BE2C (cell line): ENCODE results near the gene TAGLN3.
A peak's percentile ranks its signal among the peaks of the same experiment; 100 is the strongest.

Source experiments
- DNase-seq: peaks from one replicate; pipeline ENCODE4 v3.0.0-alpha.2; 2020
- H3K27me3 ChIP-seq: fragments of 250-450 bp; sonication (Bioruptor Pico); 2 replicates; pipeline ENCODE4 v1.5.1; 2020; ENCODE audit warnings: mild to moderate bottlenecking
- H3K36me3 ChIP-seq: fragments of 250-450 bp; sonication (Bioruptor Pico); 2 replicates; pipeline ENCODE4 v1.5.1; 2020; ENCODE audit warnings: mild to moderate bottlenecking
- H3K4me1 ChIP-seq: fragments of 250-450 bp; sonication (Bioruptor Pico); 2 replicates; pipeline ENCODE4 v1.5.1; 2020
- H3K4me3 ChIP-seq: 2 replicates; pipeline ENCODE4 v1.5.1; 2011; ENCODE audit warnings: low read depth, low read length
- H3K9me3 ChIP-seq: fragments of 250-450 bp; sonication (Bioruptor Pico); 2 replicates; pipeline ENCODE4 v1.5.1; 2020
- CTCF ChIP-seq: IDR thresholded peaks from 2 replicates; pipeline ENCODE4 v1.5.1; 2012; ENCODE audit warnings: mild to moderate bottlenecking, low read depth, low read length

The TAGLN3 gene

GRCh38 chr3:111993038-111993437 is 5.7 kb upstream of the TAGLN3 start:
- DNase-seq: no peak
- H3K36me3 ChIP-seq: peaks cover 12% of the 10 kb centered on the region
- H3K27me3 ChIP-seq: no peaks in the 10 kb centered on the region
- TF ChIP-seq CTCF: no peak
- H3K9me3 ChIP-seq: no peaks in the 10 kb centered on the region
- no peak overlapping the region for H3K4me3 ChIP-seq
- H3K4me1 ChIP-seq: no peaks in the 10 kb centered on the region

GRCh38 chr3:111999484-112000324 is 982 bp downstream of the TAGLN3 start:
- peak overlapping the region; percentile 79 for H3K4me3 ChIP-seq
- no peaks in the 10 kb centered on the region for H3K36me3 ChIP-seq
- DNase-seq: no peak
- H3K9me3 ChIP-seq: no peaks in the 10 kb centered on the region
- TF ChIP-seq CTCF: no peak
- no peaks in the 10 kb centered on the region for H3K4me1 ChIP-seq
- no peaks in the 10 kb centered on the region for H3K27me3 ChIP-seq

- no peaks in the 10 kb centered on the region for H3K27me3 ChIP-seq
- H3K36me3 ChIP-seq: no peaks in the 10 kb centered on the region
- H3K4me1 ChIP-seq: no peaks in the 10 kb centered on the region
- no peaks in the 10 kb centered on the region for H3K9me3 ChIP-seq
- peak overlapping the region; percentile 79 for H3K4me3 ChIP-seq
- no peak for TF ChIP-seq CTCF
- DNase-seq: no peak
Observed at GRCh38 chr3:112000367-112000771, 1.6 kb downstream of the TAGLN3 start.

- no peaks in the 10 kb centered on the region for H3K36me3 ChIP-seq
- H3K27me3 ChIP-seq: no peaks in the 10 kb centered on the region
- H3K4me3 ChIP-seq: no peak overlapping the region
- no peak for DNase-seq
- no peaks in the 10 kb centered on the region for H3K9me3 ChIP-seq
- no peak for TF ChIP-seq CTCF
- no peaks in the 10 kb centered on the region for H3K4me1 ChIP-seq
Observed at GRCh38 chr3:112000966-112001365, 2.2 kb downstream of the TAGLN3 start.

GRCh38 chr3:112001526-112001925 is 2.8 kb downstream of the TAGLN3 start:
- Histone ChIP-seq H3K4me1 (no peaks in the 10 kb centered on the region), H3K36me3 (no peaks in the 10 kb centered on the region), H3K9me3 (no peaks in the 10 kb centered on the region), H3K27me3 (no peaks in the 10 kb centered on the region), H3K4me3 (no peak overlapping the region)
- no peak for DNase-seq
- no peak for TF ChIP-seq CTCF
